Measurements from ENCODE around the gene ADIPOR1.
A peak's percentile ranks its signal among the peaks of the same experiment; 100 is the strongest.

The ADIPOR1 gene

GRCh38 chr1:202972046-202972445 is 13.9 kb upstream of the ADIPOR1 start:
- no peak for DNase-seq (ENCODE audit: low read depth in 3 of 3)

DNA sequence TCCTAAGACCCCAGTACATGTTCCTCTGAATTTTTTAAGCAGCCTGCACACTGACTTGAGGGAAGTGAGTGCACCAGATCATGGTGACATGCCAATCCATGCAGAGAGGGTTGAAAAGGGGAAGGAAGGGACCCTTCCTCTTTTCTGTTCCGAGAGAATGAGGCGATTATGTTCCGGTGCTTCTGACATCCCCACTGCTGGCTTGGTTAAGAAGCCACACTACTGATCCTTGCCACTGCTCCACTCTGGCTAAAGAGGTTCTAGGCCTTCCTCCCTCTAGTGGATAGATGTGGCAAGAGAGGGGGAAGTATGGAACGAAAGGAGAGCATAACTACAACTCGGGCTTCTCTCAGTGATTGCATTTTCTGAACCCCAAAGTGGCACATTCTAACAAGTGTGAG is 10.8 kb upstream of the ADIPOR1 start:
- peak in 2 of 3 donors; percentile 12 to 21 for DNase-seq (ENCODE audit: low read depth in 3 of 3)

DNA sequence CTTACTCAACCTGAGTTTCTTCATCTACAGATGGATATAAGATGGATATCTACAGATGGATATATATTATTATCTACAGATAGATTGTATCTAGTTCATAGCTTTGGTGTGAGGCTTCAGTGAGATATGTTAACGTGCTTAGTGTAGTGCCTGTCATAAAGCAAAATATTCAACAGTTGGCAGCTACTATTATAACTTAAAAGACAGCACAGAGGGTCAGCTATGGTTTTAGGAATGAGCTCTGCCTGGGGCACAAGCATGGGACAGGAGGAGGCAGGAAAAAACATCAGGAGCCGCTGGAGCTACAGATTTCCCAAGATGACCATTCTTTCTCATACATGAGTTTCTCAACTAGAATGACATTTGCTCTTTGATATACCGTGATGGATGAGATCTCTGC is 10.2 kb upstream of the ADIPOR1 start:
- DNase-seq (ENCODE audit: low read depth in 3 of 3) = no peak

DNA sequence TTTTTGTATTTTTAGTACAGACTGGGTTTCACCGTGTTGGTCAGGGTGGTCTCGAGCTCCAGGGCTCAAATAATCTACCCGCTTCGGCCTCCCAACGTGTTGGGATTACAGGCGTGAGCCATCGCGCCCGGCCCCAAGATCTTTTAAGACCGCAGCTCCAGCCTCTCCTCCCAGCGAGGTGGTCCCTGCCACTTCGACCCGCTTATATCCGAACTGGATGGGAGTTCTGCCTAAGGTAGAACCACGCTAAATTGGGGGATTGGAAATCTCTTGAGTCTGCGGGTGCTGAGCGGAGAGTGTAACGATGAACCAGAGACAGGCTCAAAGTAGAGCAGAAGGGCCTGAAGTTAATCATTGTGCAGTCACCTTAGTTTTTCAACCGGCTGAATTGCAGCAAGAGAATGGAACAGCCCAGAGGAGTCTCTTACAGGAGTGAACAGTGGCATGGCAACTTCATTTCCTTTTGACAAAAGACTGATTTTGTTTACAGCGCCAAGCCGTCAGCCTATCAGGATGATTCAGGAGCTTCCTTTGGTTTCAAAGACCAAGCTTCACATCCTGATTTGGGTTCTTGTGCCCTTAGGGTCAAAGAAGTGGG is 9.7 kb upstream of the ADIPOR1 start:
- DNase-seq (ENCODE audit: low read depth in 3 of 3) = no peak

DNA sequence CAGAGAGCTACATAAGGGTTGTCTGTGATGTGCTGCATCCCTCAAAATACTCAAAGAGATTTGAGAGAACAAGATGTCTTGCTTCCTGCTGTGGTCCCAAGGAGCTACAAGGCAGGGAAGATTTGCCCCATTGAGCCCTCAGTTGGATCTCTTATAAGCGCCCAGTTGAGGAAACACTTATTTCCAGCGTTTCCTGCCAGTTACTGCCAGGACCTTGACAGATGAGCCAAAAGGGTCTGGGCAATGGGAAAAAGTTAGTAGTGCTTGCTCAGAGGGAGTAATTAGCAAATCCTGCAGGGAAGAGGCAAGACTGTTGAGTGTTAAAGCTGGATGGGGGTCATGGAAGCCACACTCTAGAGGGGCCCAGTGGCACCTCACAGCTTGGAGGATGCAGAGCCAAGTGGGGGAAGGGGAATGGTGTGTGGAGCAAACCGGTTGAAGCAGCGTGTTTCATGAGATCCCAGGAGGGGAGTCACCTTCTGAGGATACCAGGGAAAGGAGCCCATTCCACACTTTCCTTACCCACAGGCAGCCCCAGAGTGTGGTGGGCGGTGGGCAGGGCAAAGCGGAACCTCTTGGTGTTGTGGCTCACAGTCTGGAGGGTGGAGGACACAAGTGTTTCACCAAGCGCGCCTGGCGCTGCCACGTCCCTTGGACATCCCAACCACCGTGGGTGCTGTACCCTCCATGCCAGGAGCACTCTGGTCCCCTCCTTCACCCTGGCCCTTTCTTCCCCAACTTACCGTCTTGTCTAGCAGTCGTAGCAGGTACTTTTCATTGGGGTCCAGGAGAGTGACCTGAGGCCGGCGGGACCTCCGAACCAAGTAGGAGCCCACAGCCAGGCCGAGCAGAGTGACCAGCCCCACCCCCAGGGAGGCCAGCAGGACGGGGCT is 8.1 kb upstream of the ADIPOR1 start:
- no peak for DNase-seq (ENCODE audit: low read depth in 3 of 3)

DNA sequence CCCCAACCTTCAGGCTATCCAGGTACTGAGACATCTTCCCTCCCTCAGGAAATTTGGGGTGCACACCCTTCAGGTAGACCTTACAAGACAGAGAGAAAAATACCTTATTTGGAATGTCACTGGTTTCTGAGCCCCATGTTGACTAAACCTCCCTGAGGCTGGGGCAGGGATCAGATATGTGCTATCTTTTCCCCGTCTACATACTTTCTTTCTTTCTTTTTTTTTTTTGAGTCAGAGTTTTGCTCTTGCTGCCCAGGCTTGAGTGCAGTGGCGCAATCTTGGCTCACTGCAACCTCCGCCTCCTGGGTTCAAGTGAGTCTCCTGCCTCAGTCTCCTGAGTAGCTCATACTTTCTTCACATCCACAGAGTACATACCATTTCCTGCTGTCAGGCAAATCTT is 7.3 kb upstream of the ADIPOR1 start:
- DNase-seq (ENCODE audit: low read depth in 3 of 3) = no peak

- no peak for DNase-seq (ENCODE audit: low read depth in 3 of 3)
These were observed 6.8 kb upstream of the ADIPOR1 start for GRCh38 chr1:202964791-202965410.

DNA sequence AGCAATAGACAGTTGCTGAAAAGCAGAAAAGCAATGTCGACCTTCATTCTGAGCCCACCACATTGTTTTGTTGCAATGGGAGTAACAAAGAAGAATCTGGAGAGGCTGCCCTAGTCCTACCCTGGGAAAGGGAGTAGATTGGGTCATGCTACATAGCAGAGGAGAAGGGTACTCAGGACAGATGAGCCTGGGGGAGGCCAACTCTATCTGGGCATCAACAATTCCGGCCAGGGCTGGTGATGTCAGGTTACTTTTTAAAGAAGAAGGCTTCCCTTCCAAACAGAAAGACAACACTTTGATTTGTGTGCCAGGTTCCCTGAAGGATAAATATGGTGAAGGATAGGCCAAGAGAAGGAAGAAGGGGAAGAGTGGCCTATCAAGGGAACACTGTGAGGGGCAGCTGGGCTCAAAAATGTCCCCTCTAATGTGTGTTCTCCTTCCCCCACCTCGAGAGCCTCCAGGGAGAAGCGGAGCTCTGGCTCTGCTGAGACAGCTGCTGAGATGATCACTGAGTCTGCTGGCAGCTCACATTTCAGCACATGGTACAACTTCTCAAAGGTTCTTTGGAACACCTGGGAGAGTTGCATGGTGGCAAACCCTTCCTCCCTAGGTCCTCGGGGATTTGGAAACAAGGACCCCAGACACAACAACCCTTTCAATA is 3.2 kb upstream of the ADIPOR1 start:
- no peak for DNase-seq (ENCODE audit: low read depth in 3 of 3)

DNA sequence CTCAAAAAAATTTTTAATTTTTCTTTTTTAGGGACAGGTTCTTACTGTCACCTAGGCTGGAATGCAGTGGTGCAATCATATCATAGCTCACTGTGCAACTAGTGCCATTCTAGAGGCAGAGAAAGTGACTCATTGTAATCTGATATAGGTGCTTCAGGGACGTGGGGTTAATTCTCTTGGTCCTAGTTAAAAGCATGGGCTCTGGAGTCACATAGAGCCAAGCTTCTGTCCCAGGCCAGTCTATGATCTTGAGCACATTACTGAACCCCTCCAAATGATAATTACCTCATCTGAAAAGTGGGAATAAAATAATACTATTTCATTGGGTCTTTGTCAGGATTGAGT is 1.1 kb upstream of the ADIPOR1 start:
- DNase-seq (ENCODE audit: low read depth in 3 of 3) = no peak

DNA sequence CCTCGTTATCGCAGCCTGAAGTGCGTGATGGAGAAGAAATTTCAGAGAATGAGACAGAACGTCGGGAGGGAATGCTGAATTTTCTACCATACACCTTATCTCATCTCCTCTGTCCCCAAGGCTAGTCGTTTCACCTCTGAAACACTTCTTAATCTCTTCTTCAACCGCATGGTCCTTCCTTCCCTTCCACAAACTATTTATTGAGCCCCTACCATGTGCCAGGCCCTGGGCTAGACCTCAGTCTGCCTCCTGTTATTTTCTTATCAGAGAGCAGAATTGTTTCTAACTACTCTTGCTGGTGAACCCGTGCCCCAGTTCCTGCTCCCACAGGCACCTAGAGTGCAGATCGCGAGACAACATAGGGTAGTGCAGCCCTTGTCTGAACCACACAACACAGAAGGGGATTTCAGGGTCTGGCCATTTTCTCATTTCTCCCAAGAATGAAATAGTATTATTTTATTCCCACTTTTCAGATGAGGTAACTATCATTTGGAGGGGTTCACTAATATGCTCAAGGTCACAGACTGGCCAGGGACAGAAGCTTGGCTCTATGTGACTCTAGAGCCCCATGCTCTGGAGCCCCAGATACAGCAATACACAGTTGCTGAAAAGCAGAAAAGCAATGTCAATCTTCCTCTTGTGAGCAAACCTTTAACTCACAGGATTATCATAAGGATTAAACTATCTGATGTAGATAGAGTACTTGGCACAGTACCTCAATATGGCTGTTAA is 598 bp upstream of the ADIPOR1 start:
- DNase-seq (ENCODE audit: low read depth in 3 of 3) = no peak

DNA sequence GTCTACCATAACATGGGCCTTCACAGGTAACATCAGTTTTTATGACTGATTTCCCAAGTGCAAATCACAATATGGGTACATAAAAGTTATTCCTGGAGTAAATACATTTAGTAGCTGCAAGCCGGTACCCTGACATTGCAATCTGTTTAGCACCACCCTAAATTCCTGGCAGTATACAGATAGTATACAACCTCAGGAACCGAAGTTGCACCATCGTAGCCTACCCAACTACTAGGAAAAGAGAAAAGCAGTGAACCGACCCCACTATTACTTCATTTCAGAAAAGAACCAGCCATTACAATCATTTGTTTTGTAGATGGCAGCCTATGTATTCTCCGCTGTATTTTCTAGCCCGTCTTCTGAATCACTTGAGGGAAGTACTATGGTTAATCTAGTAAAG is 1.1 kb downstream of the ADIPOR1 start:
- no peak for DNase-seq (ENCODE audit: low read depth in 3 of 3)

DNA sequence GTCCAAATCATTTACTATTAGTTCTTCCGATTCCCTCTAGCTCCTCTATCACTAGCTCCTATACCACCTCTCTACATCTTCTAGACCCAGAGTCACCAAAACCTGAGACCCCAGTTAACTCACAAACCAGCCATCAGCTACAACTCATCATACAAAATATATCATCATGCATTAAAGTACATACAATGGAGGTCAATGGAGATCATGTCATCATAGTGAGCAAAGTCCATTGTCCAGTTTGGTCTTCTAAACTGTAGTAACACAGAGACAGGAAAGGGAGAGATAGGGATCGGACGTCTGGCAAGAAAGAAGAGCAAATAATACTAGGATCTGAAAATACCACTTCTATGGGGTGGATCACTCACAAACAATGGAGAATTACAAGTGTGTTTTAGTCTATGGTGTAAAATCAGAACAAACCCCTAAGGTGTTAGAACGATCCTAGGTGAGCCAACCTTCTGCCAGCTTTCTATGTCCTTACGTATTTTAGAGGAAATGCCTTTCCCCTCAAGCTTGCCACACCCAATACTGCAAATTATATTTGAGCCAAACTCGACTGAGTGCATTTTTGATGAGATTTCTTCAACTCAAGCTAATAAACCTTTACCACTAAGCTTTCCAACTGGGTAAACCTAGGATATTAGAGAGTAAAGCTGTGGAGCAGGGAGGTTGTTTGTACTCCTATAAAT is 3.9 kb downstream of the ADIPOR1 start:
- no peak for DNase-seq (ENCODE audit: low read depth in 3 of 3)

GRCh38 chr1:202953392-202953791 is 4.7 kb downstream of the ADIPOR1 start:
- DNase-seq (ENCODE audit: low read depth in 3 of 3) = no peak

GRCh38 chr1:202952818-202953217 is 5.3 kb downstream of the ADIPOR1 start:
- no peak for DNase-seq (ENCODE audit: low read depth in 3 of 3)

DNA sequence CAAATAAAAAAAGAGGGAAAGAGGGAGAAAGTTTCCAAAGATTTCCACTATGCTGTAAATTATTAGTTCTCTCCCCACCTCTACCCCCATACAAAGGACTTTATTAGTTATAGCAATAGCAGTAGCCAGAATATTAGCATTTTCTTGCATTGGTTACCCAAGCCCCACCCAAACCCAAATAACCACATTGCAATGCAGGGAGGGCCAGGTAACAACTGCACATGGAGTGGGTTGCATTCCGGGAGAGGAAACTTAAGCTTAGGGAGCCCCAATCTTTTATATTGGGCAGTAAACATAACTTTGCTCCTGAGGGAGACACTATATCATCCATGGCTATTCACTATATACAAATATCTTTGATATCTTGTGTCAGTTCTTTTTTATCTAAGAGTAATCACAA is 6.0 kb downstream of the ADIPOR1 start:
- DNase-seq (ENCODE audit: low read depth in 3 of 3) = no peak

DNA sequence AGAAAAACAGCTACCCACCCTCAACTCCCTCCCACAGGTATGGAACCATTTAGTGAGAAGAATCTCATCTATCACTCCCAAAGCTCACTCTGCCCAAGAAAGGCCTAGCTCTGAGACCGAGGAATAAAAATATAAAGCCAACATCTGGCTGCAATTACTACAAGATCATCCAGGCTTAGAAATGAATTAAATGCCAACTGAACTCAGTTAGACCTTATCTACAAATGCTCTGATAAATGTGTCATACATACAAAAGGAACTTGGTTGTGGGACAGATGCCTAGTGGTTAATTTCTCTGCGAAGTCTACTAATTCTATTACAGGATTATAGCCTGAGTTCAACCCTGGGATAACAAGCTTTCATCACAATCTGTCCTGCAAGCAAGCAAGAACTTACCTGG is 6.7 kb downstream of the ADIPOR1 start:
- DNase-seq (ENCODE audit: low read depth in 3 of 3) = no peak

GRCh38 chr1:202945483-202945882 is 12.6 kb downstream of the ADIPOR1 start:
- no peak for DNase-seq (ENCODE audit: low read depth in 3 of 3)

GRCh38 chr1:202944438-202944921 is 13.6 kb downstream of the ADIPOR1 start:
- no peak for DNase-seq (ENCODE audit: low read depth in 3 of 3)

- DNase-seq (ENCODE audit: low read depth in 3 of 3) = no peak
These were observed 15.7 kb downstream of the ADIPOR1 start for GRCh38 chr1:202942426-202942825.

DNA sequence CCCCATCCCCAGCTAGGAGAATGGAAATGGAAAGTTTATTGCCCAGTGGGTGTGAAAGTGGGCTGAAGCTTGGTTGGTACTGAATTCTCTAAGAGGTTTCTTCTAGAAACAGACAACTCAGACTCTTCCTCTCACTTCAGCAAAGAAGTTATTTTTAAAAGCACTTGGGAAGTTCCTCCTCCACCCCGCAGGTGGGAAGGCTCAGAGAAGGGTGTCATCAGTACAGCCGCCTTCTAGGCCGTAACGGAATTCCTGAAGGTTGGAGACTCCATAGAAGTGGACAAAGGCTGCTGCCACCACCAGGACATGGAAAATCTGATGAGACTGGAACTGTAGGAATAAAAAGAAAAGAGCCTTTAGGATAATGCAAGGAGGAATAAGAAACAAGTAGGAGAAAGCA is 16.7 kb downstream of the ADIPOR1 start:
- DNase-seq (ENCODE audit: low read depth in 3 of 3) = no peak

- no peak for DNase-seq (ENCODE audit: low read depth in 3 of 3)
These were observed 17.6 kb downstream of the ADIPOR1 start for GRCh38 chr1:202940561-202940960.
